ENCODE results near the gene SMYD1. TPM values are rescaled to one million over a fixed set of nuclear protein-coding genes. Genes with fewer than 3 reads are reported as not detected.

Gene SMYD1
- total RNA-seq, 4 donors from 2014 or later, result not detected

- Histone ChIP-seq H3K4me1 (peaks cover 3% of the 10 kb centered on the region), H3K36me3 (no peaks in the 10 kb centered on the region), H3K27ac (no peak overlapping the region), H3K4me3 (no peak overlapping the region), H3K27me3 (no peaks in the 10 kb centered on the region), H3K9me3 (no peaks in the 10 kb centered on the region)
- WGBS, result 22% methylated on average over 5 of the region's 5 CpGs
- DNase-seq (ENCODE audit: low spot score in 2 of 2), result no peak
- TF ChIP-seq EP300 (IDR thresholded peaks at IDR 0.05) (no peak), POLR2A (IDR thresholded peaks at IDR 0.05) (no peak), POLR2AphosphoS5 (IDR thresholded peaks at IDR 0.05) (no peak)
- TF ChIP-seq, protein P1, sequence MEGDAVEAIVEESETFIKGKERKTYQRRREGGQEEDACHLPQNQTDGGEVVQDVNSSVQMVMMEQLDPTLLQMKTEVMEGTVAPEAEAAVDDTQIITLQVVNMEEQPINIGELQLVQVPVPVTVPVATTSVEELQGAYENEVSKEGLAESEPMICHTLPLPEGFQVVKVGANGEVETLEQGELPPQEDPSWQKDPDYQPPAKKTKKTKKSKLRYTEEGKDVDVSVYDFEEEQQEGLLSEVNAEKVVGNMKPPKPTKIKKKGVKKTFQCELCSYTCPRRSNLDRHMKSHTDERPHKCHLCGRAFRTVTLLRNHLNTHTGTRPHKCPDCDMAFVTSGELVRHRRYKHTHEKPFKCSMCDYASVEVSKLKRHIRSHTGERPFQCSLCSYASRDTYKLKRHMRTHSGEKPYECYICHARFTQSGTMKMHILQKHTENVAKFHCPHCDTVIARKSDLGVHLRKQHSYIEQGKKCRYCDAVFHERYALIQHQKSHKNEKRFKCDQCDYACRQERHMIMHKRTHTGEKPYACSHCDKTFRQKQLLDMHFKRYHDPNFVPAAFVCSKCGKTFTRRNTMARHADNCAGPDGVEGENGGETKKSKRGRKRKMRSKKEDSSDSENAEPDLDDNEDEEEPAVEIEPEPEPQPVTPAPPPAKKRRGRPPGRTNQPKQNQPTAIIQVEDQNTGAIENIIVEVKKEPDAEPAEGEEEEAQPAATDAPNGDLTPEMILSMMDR (IDR thresholded peaks at IDR 0.05), result peak; percentile 64 to 77
Observed at GRCh38 chr2:88159955-88160415, 92.4 kb downstream of the SMYD1 start.

DNA sequence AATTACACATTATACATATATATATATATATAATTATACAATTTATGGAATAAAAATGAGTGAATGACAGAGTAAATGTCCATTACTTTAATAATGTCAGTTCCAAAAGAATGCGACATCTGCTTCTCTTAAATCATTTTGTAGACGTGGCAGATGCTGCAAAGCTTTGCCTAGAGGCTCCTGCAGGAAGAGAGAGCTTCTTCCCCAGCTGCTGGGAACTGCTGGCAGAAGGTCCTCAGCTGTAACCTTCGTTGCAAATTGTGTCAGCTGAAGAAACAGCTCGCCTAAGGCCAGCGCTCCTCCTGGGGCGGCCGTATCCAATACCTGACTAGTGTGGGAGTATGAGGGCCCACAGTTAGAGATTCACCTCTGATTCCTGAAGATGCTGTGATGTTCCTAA is 92.9 kb downstream of the SMYD1 start:
- H3K36me3 ChIP-seq, result no peaks in the 10 kb centered on the region
- no peak overlapping the region for H3K4me3 ChIP-seq
- H3K9me3 ChIP-seq, result no peaks in the 10 kb centered on the region
- WGBS, result 69% methylated on average over 7 of the region's 7 CpGs
- TF ChIP-seq EP300 (IDR thresholded peaks at IDR 0.05), result no peak
- TF ChIP-seq POLR2A (IDR thresholded peaks at IDR 0.05), result no peak
- TF ChIP-seq, protein P1 (IDR thresholded peaks at IDR 0.05), result no peak
- TF ChIP-seq POLR2AphosphoS5 (IDR thresholded peaks at IDR 0.05), result no peak
- no peak overlapping the region for H3K27ac ChIP-seq
- H3K4me1 ChIP-seq, result peaks cover 3% of the 10 kb centered on the region
- no peaks in the 10 kb centered on the region for H3K27me3 ChIP-seq
- DNase-seq (ENCODE audit: low spot score in 2 of 2), result no peak

GRCh38 chr2:88161446-88162244 is 94.0 kb downstream of the SMYD1 start:
- no peak for DNase-seq (ENCODE audit: low spot score in 2 of 2)
- Histone ChIP-seq H3K4me3 (no peak overlapping the region), H3K36me3 (no peaks in the 10 kb centered on the region), H3K27me3 (no peaks in the 10 kb centered on the region), H3K27ac (no peak overlapping the region), H3K4me1 (peaks cover 3% of the 10 kb centered on the region), H3K9me3 (no peaks in the 10 kb centered on the region)
- TF ChIP-seq, protein P1 (IDR thresholded peaks at IDR 0.05), result no peak
- WGBS, result 72% methylated on average over 11 of the region's 11 CpGs

Other genes starting within 250 kb of the SMYD1 start
- 1 to 10 TPM in 2 of 4 donors, under 1 TPM in 1, not detected in 1; 0.73 to 9.0 (median 6.3) TPM for gene RGPD2, start 242.0 kb upstream of the SMYD1 start, total RNA-seq
- gene RNU2-63P, start 51.3 kb upstream of the SMYD1 start, total RNA-seq, result not detected
- gene KRCC1, start 12.0 kb upstream of the SMYD1 start, total RNA-seq, result 10 to 100 TPM; 12.9 to 22.1 (median 17.9) TPM
- gene FABP1, start 60.2 kb downstream of the SMYD1 start, total RNA-seq, result 1 to 10 TPM in 1 of 4 donors, not detected in 3; 6.8 TPM
- 10 to 100 TPM in 2 of 4 donors, 1 to 10 TPM in 2; 2.3 to 35.8 (median 11.4) TPM for gene THNSL2, start 102.5 kb downstream of the SMYD1 start, total RNA-seq